H9 (cell line): ENCODE measurements around the gene PTOV1. TPM values are rescaled to one million over a fixed set of nuclear protein-coding genes. Genes with fewer than 3 reads are reported as not detected.

Source experiments
- DNase-seq: peaks from one replicate; pipeline ENCODE4 v3.0.0-alpha.2; 2017
- H2AFZ ChIP-seq: one replicate; pipeline ENCODE4 v1.6.1; 2013; ENCODE audit warnings: mild to moderate bottlenecking, low read length, control low read depth, moderate library complexity
- H2AK5ac ChIP-seq: 2 replicates; pipeline ENCODE4 v1.6.1; 2013; ENCODE audit warnings: low read length, control low read depth, mixed read lengths; ENCODE audit not compliant: insufficient read length
- H2BK120ac ChIP-seq: one replicate; pipeline ENCODE4 v1.6.1; 2013; ENCODE audit warnings: low read depth, mild to moderate bottlenecking, low read length, control low read depth, inconsistent platforms; ENCODE audit not compliant: poor library complexity, severe bottlenecking
- H2BK12ac ChIP-seq: 2 replicates; pipeline ENCODE4 v1.6.1; 2013; ENCODE audit warnings: low read length, control low read depth, mixed read lengths, low read depth; ENCODE audit not compliant: insufficient read length
- H2BK15ac ChIP-seq: 2 replicates; pipeline ENCODE4 v1.6.1; 2013; ENCODE audit warnings: low read depth, low read length, control low read depth
- H2BK20ac ChIP-seq: one replicate; pipeline ENCODE4 v1.6.1; 2013; ENCODE audit warnings: low read depth, mild to moderate bottlenecking, low read length, control low read depth, inconsistent platforms; ENCODE audit not compliant: poor library complexity, severe bottlenecking
- H2BK5ac ChIP-seq: 2 replicates; pipeline ENCODE4 v1.6.1; 2013; ENCODE audit warnings: low read length, control low read depth, mixed read lengths; ENCODE audit not compliant: insufficient read length
- H3K14ac ChIP-seq: 2 replicates; pipeline ENCODE4 v1.6.1; 2013; ENCODE audit warnings: low read length, control low read depth; ENCODE audit not compliant: insufficient read depth
- H3K18ac ChIP-seq: 2 replicates; pipeline ENCODE4 v1.6.1; 2013; ENCODE audit warnings: low read depth, mild to moderate bottlenecking, mixed read lengths, low read length, control low read depth; ENCODE audit not compliant: insufficient read length
- H3K23ac ChIP-seq: 2 replicates; pipeline ENCODE4 v1.6.1; 2013; ENCODE audit warnings: low read length, control low read depth, mixed read lengths, low read depth; ENCODE audit not compliant: insufficient read length
- H3K23me2 ChIP-seq: 2 replicates; pipeline ENCODE4 v1.6.1; 2013; ENCODE audit warnings: low read depth, mild to moderate bottlenecking, mixed read lengths, low read length, control low read depth; ENCODE audit not compliant: insufficient read length, poor library complexity, severe bottlenecking
- H3K27ac ChIP-seq: 2 replicates; pipeline ENCODE4 v1.5.1; 2013; ENCODE audit warnings: low read length, control low read depth, mixed read lengths, low read depth; ENCODE audit not compliant: insufficient read length
- H3K27me3 ChIP-seq: 2 replicates; pipeline ENCODE4 v1.6.1; 2013; ENCODE audit warnings: low read length, control low read depth, inconsistent platforms; ENCODE audit not compliant: insufficient read depth
- H3K4ac ChIP-seq: 2 replicates; pipeline ENCODE4 v1.6.1; 2013; ENCODE audit warnings: low read depth, mild to moderate bottlenecking, control low read depth, inconsistent platforms, low read length, moderate library complexity
- H3K4me1 ChIP-seq: 2 replicates; pipeline ENCODE4 v1.6.1; 2013; ENCODE audit warnings: low read length, control low read depth, inconsistent platforms; ENCODE audit not compliant: insufficient read depth
- H3K4me2 ChIP-seq: 2 replicates; pipeline ENCODE4 v1.6.1; 2013; ENCODE audit warnings: low read length, control low read depth, mixed read lengths; ENCODE audit not compliant: insufficient read length, insufficient read depth
- H3K56ac ChIP-seq: 2 replicates; pipeline ENCODE4 v1.6.1; 2013; ENCODE audit warnings: low read depth, mild to moderate bottlenecking, mixed read lengths, low read length, control low read depth; ENCODE audit not compliant: insufficient read length
- H3K79me1 ChIP-seq: 2 replicates; pipeline ENCODE4 v1.6.1; 2013; ENCODE audit warnings: low read depth, mild to moderate bottlenecking, moderate library complexity, low read length, control low read depth, inconsistent platforms; ENCODE audit not compliant: insufficient read depth, poor library complexity, severe bottlenecking
- H3K79me2 ChIP-seq: 2 replicates; pipeline ENCODE4 v1.6.1; 2013; ENCODE audit warnings: low read length, control low read depth, inconsistent platforms; ENCODE audit not compliant: insufficient read depth
- H3K9ac ChIP-seq: 2 replicates; pipeline ENCODE4 v1.6.1; 2013; ENCODE audit warnings: low read length, control low read depth, mixed read lengths; ENCODE audit not compliant: insufficient read length; ENCODE audit errors: extremely low read depth
- H3K9me3 ChIP-seq: one replicate; pipeline ENCODE4 v1.6.1; 2013; ENCODE audit warnings: low read depth, low read length, inconsistent platforms; ENCODE audit not compliant: control insufficient read depth
- H3T11ph ChIP-seq: one replicate; pipeline ENCODE4 v1.6.1; 2013; ENCODE audit warnings: mild to moderate bottlenecking, low read length, control low read depth, inconsistent platforms
- H4K20me1 ChIP-seq: one replicate; pipeline ENCODE4 v1.6.1; 2013; ENCODE audit not compliant: control insufficient read depth, insufficient read length, insufficient read depth
- H4K5ac ChIP-seq: 2 replicates; pipeline ENCODE4 v1.6.1; 2013; ENCODE audit warnings: low read depth, mild to moderate bottlenecking, mixed read lengths, low read length, control low read depth; ENCODE audit not compliant: insufficient read length
- H4K8ac ChIP-seq: replicated peaks from 2 replicates; pipeline ENCODE4 v1.6.1; 2013; ENCODE audit warnings: low read length, control low read depth, mixed read lengths, low read depth; ENCODE audit not compliant: insufficient read length
- H4K91ac ChIP-seq: 2 replicates; pipeline ENCODE4 v1.6.1; 2013; ENCODE audit warnings: low read depth, mild to moderate bottlenecking, moderate library complexity, mixed read lengths, low read length, control low read depth; ENCODE audit not compliant: insufficient read length
- H3K27ac Mint-ChIP-seq, 3 experiments: 2 replicates in 2 of 3; 3 replicates in 1 of 3; pipeline ENCODE4 v1.8.0; 2020 to 2021; ENCODE audit warnings: mixed read lengths in 3 of 3, mild to moderate bottlenecking in 1 of 3, moderate library complexity in 1 of 3
- H3K27me3 Mint-ChIP-seq: 2 replicates; pipeline ENCODE4 v1.8.0; 2021; ENCODE audit warnings: low read depth, mild to moderate bottlenecking, moderate library complexity, mixed read lengths
- H3K36me3 Mint-ChIP-seq, 3 experiments: 2 replicates in 2 of 3; 3 replicates in 1 of 3; pipeline ENCODE4 v1.8.0; 2020 to 2021; ENCODE audit warnings: low read depth in 3 of 3, mixed read lengths in 3 of 3; ENCODE audit not compliant: insufficient read depth in 1 of 3
- H3K4me1 Mint-ChIP-seq, 2 experiments: 2 replicates each; pipeline ENCODE4 v1.8.0; 2020; ENCODE audit warnings: mixed read lengths in 2 of 2
- H3K4me3 Mint-ChIP-seq, 2 experiments: 2 replicates in 1 of 2; 3 replicates in 1 of 2; pipeline ENCODE4 v1.8.0; 2020 to 2021; ENCODE audit warnings: mild to moderate bottlenecking in 2 of 2, mixed read lengths in 2 of 2, moderate library complexity in 1 of 2
- H3K9me3 Mint-ChIP-seq, 2 experiments: 2 replicates in 1 of 2; 3 replicates in 1 of 2; pipeline ENCODE4 v1.8.0; 2020; ENCODE audit warnings: mild to moderate bottlenecking in 2 of 2, mixed read lengths in 2 of 2, moderate library complexity in 1 of 2
- WGBS: extraction: QIAGEN DNeasy Blood & Tissue Kit; methylation state at CpG from one replicate; pipeline ENCODE4 v1.1.7; 2013; ENCODE audit warnings: missing lambda C conversion rate, low lambda C conversion rate, mixed read lengths; ENCODE audit not compliant: insufficient read length; ENCODE audit errors: extremely low coverage; 5-methylcytosine and 5-hydroxymethylcytosine counted together
- total RNA-seq: library from RNA; stranded (reverse); gene quantifications from 2 replicates; pipeline ENCODE4 v1.2.1, GENCODE V29; 2021
- TF ChIP-seq, protein P1 (sequence below): fragments of 200-600 bp; sonication (generic); conservative IDR thresholded peaks from 3 replicates; pipeline ENCODE4 v1.8.0; 2021; ENCODE audit warnings: antibody characterized with exemption, mild to moderate bottlenecking

The PTOV1 gene
- total RNA-seq, 1 experiment from 2014 or later = 309 TPM

DNA sequence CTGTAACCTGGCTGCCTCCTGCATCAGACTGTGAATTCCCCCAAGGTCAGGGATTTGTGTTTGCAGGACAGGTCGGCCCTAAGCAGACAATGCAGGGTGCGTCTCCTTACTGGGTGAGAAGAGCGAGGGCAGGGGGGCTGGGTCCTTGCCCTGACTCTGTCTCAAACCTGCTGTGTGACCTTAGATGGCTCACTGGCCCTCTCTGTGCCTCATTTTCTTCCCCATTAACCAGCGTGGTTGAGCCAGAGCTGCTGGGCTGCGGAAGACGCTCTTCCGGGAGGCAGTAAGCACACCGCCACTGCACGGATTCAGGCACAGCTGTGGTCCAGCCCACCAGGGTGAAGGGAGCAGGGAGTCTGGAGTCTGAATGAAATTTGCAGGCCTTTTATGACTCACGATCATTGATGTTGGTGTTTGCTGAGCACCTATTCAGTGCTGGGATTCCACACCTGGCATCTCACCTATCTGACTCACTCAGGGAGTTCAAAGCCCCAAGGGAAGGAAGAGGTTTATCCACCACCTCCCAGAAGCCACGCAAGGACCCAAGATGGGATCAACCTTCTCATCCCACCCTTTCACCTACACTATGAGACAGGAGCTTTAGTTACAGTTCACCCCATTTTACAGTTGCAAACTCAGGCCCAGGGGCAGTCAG lies 23.7 kb downstream of the PTOV1 start:
- no peaks in the 10 kb centered on the region for H3K9me3 Mint-ChIP-seq
- Histone ChIP-seq H3K4me2 (no peak overlapping the region), H4K91ac (no peak overlapping the region), H4K20me1 (no peaks in the 10 kb centered on the region), H2BK5ac (no peak overlapping the region), H3K4me1 (peaks cover 2% of the 10 kb centered on the region; the same call in 1 of the 2 replicates), H3T11ph (no peak overlapping the region), H3K79me2 (no peaks in the 10 kb centered on the region; the same call in 1 of the 2 replicates), H3K79me1 (no peaks in the 10 kb centered on the region), H2BK12ac (no peak overlapping the region), H3K9me3 (no peaks in the 10 kb centered on the region), H3K18ac (no peak overlapping the region), H3K27ac (no peak overlapping the region), H2BK15ac (no peak overlapping the region), H2AK5ac (no peak overlapping the region), H2BK20ac (no peak overlapping the region), H3K23me2 (peaks cover 17% of the 10 kb centered on the region), H3K56ac (no peak overlapping the region), H3K9ac (no peak overlapping the region), H2BK120ac (no peak overlapping the region), H3K14ac (no peak overlapping the region), H3K23ac (no peak overlapping the region), H2AFZ (no peak overlapping the region), H4K5ac (no peak overlapping the region), H3K4ac (no peak overlapping the region), H3K27me3 (no peaks in the 10 kb centered on the region), H4K8ac (no peak overlapping the region)
- peaks cover 11 to 22% (median 15%) of the 10 kb centered on the region in 3 experiments for H3K36me3 Mint-ChIP-seq
- H3K27ac Mint-ChIP-seq = peak overlapping the region in 2 of 3 experiments; percentile 45 to 86; a peak in 4 of 7 replicates
- DNase-seq = no peak
- TF ChIP-seq, protein P1, sequence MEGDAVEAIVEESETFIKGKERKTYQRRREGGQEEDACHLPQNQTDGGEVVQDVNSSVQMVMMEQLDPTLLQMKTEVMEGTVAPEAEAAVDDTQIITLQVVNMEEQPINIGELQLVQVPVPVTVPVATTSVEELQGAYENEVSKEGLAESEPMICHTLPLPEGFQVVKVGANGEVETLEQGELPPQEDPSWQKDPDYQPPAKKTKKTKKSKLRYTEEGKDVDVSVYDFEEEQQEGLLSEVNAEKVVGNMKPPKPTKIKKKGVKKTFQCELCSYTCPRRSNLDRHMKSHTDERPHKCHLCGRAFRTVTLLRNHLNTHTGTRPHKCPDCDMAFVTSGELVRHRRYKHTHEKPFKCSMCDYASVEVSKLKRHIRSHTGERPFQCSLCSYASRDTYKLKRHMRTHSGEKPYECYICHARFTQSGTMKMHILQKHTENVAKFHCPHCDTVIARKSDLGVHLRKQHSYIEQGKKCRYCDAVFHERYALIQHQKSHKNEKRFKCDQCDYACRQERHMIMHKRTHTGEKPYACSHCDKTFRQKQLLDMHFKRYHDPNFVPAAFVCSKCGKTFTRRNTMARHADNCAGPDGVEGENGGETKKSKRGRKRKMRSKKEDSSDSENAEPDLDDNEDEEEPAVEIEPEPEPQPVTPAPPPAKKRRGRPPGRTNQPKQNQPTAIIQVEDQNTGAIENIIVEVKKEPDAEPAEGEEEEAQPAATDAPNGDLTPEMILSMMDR = no peak
- peaks cover 23 to 31% of the 10 kb centered on the region in 2 experiments for H3K4me1 Mint-ChIP-seq
- H3K27me3 Mint-ChIP-seq = no peaks in the 10 kb centered on the region
- no CpG with 5 or more reads among the region's 11 CpGs for WGBS
- peak overlapping the region in 1 of 2 experiments; percentile 43; a peak in 3 of 5 replicates for H3K4me3 Mint-ChIP-seq
